Peyer's patch (tissue), 4 donors: ENCODE measurements around the gene RNF187. TPM values are rescaled to one million over a fixed set of nuclear protein-coding genes. Genes with fewer than 3 reads are reported as not detected.

ENCODE experiments used
- DNase-seq, 3 donors: peaks; one replicate each; pipeline ENCODE4 v3.0.0-alpha.2; 2017 to 2019
- H3K27ac ChIP-seq, 4 donors: fragments of 200-600 bp; sonication (generic); one replicate each; pipeline ENCODE4 v1.5.1; 2016 to 2019
- H3K27me3 ChIP-seq, 2 donors: fragments of 200-600 bp; sonication (generic); one replicate each; pipeline ENCODE4 v1.5.1; 2019
- H3K36me3 ChIP-seq, 3 donors: fragments of 200-600 bp; sonication (generic); one replicate each; pipeline ENCODE4 v1.5.1; 2016 to 2019
- H3K4me1 ChIP-seq, 4 donors: fragments of 200-600 bp; sonication (generic); one replicate each; pipeline ENCODE4 v1.5.1; 2016 to 2019
- H3K4me3 ChIP-seq, 4 donors: fragments of 200-600 bp; sonication (generic); 1 replicate in 3 of 4; 2 replicates in 1 of 4; pipeline ENCODE4 v1.5.1; 2016 to 2019; ENCODE audit warnings: mild to moderate bottlenecking in 1 of 4
- H3K9me3 ChIP-seq, 4 donors: fragments of 200-600 bp; sonication (generic); one replicate each; pipeline ENCODE4 v1.5.1; 2016 to 2019; ENCODE audit warnings: mild to moderate bottlenecking in 1 of 4
- POLR2A ChIP-seq, 2 donors: fragments of 450-650 bp; IDR thresholded peaks; one replicate each; pipeline ENCODE4 v1.5.1; 2017; ENCODE audit warnings: antibody characterized with exemption in 2 of 2, mild to moderate bottlenecking in 2 of 2, moderate library complexity in 2 of 2
- total RNA-seq, 4 donors: library from RNA; depleted of rRNA; stranded (reverse); fragments of >200 nt; gene quantifications; one replicate each; pipeline ENCODE4 v1.1.0, GENCODE V29; 2016
- TF ChIP-seq, protein P1 (sequence below), 6 experiments: fragments of 450-650 bp in 4 of 6; fragments of 200-600 bp in 2 of 6; sonication (generic) in 1 of 6; IDR thresholded peaks; one replicate each; pipeline ENCODE4 v1.5.1; 2017 to 2019; ENCODE audit warnings: antibody characterized with exemption in 6 of 6, mild to moderate bottlenecking in 3 of 6, moderate library complexity in 1 of 6

RNF187 gene
- total RNA-seq, 4 donors from 2014 or later: 28.9 to 38.9 (median 37.3) TPM

DNA sequence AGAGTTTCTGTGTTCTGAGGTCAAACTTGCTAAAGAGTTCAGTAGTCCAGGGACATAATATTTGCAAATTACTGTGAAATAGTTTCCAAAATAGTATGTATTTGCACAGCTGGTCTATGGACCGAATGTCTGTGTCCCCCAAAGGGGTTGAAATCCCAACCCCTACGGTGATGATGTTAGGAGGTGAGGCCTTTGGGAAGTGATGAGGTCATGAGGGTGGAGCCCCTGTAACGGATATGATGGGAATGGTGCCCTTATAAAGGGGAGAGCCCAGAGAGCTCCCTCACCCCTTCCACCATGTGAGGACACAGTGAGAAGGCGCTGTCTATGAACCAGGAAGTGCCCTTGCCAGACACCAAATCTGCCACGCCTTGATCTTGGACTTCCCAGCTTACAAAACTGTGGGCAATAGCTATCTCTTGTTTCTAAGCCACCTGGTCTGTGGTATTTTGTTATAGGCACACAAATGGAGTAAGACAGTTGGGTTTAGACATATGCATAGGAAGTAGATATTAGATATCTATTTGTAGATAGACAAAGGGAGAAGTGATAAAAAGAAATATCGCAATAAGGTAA, 21.7 kb downstream of the RNF187 start:
- Histone ChIP-seq H3K36me3 (no peaks in the 10 kb centered on the region), H3K27ac (no peak overlapping the region), H3K4me1 (no peaks in the 10 kb centered on the region), H3K4me3 (no peak overlapping the region), H3K27me3 (no peaks in the 10 kb centered on the region), H3K9me3 (no peaks in the 10 kb centered on the region)
- peak in 1 of 3 donors; percentile 28 for DNase-seq
- no peak for TF ChIP-seq POLR2A (IDR thresholded peaks at IDR 0.05)
- TF ChIP-seq, protein P1, sequence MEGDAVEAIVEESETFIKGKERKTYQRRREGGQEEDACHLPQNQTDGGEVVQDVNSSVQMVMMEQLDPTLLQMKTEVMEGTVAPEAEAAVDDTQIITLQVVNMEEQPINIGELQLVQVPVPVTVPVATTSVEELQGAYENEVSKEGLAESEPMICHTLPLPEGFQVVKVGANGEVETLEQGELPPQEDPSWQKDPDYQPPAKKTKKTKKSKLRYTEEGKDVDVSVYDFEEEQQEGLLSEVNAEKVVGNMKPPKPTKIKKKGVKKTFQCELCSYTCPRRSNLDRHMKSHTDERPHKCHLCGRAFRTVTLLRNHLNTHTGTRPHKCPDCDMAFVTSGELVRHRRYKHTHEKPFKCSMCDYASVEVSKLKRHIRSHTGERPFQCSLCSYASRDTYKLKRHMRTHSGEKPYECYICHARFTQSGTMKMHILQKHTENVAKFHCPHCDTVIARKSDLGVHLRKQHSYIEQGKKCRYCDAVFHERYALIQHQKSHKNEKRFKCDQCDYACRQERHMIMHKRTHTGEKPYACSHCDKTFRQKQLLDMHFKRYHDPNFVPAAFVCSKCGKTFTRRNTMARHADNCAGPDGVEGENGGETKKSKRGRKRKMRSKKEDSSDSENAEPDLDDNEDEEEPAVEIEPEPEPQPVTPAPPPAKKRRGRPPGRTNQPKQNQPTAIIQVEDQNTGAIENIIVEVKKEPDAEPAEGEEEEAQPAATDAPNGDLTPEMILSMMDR (IDR thresholded peaks at IDR 0.05): no peak

DNA sequence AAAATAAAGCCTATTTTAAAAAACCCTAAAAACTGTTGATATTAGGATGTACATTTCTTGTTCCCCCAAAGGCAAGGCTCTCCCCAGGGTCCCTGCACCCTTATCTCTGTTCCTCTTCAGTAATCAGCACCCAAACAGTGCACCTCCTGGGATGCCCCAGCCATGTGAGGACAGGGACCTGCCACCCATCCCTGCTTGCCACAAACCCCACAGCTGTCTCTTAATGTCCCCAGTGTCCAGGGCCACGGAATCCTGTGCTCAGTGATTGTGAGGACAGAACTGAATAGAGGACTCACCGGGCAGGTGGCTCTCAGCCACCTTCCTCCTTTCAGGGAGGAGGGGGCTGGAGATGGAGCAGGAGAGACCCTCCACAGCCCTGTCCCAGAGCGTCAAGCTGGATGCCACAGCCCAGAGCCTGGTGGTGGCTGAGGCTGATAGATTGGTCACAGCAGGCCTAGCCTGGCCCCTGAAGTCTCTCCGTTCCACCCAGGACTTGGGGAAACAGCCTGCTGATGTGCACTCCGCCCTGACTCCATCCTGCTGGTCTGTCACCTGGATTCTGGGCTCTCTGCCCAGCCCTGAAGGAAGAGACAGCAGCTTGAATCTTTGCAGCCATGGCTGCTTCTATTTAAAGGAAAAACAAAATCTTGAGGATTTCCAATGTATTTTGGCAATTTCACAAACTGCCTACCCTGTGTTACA, 23.1 kb downstream of the RNF187 start:
- Histone ChIP-seq H3K4me3 (no peak overlapping the region), H3K36me3 (no peaks in the 10 kb centered on the region), H3K9me3 (no peaks in the 10 kb centered on the region), H3K4me1 (no peaks in the 10 kb centered on the region), H3K27me3 (no peaks in the 10 kb centered on the region), H3K27ac (no peak overlapping the region)
- DNase-seq: peak in 1 of 3 donors; percentile 27
- TF ChIP-seq POLR2A (IDR thresholded peaks at IDR 0.05): no peak
- TF ChIP-seq, protein P1 (IDR thresholded peaks at IDR 0.05): no peak

GRCh38 chr1:228510803-228511413, 23.7 kb downstream of the RNF187 start:
- no peak for DNase-seq
- Histone ChIP-seq H3K4me3 (no peak overlapping the region), H3K9me3 (no peaks in the 10 kb centered on the region), H3K4me1 (no peaks in the 10 kb centered on the region), H3K27ac (no peak overlapping the region), H3K27me3 (no peaks in the 10 kb centered on the region), H3K36me3 (no peaks in the 10 kb centered on the region)
- TF ChIP-seq, protein P1 (IDR thresholded peaks at IDR 0.05): no peak
- TF ChIP-seq POLR2A (IDR thresholded peaks at IDR 0.05): no peak

DNA sequence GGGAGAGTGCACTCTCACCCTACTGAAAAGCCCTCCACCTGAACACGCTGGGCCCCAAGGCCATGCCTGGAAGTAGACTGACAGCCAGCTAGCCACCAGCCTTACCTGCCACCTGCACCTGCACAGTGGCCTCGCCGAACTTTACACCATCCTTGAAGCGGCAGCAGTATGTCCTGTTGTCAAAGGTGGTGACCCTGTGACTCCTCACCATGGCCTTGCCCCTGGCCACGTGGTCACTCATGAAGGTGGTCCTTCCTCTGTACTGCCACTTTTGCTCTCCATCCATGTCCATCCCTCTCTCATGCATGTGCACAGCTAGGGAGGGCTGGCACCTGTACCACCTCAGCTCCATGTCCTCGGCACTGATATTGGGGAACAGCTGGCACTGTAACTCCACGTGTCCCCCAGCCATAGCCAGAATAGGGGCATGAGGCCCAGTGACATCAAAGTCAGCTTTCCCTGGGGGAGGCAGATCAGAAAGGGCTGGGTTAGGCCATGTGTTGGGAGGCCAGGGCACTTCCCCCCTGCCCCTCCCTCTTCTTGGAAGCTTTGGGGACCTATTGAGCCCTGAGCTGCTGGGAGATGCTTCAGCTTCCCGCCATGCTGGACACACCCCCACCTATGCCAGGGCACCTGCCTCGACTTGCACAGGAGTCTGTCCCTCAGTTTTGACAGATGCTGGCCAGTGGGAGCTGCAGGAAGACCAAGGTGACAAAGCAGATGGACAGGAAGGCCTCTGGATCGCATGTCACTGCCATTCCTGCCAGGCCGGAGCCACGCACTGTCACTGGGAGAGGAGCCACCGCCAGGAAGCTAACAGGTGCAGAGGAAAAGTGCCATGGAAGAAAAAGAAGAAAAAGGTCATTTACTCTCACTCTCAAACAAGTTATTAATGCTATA, 24.6 kb downstream of the RNF187 start:
- peak in 1 of 3 donors; percentile 34 for DNase-seq
- no peaks in the 10 kb centered on the region for H3K4me1 ChIP-seq
- no peaks in the 10 kb centered on the region for H3K9me3 ChIP-seq

DNA sequence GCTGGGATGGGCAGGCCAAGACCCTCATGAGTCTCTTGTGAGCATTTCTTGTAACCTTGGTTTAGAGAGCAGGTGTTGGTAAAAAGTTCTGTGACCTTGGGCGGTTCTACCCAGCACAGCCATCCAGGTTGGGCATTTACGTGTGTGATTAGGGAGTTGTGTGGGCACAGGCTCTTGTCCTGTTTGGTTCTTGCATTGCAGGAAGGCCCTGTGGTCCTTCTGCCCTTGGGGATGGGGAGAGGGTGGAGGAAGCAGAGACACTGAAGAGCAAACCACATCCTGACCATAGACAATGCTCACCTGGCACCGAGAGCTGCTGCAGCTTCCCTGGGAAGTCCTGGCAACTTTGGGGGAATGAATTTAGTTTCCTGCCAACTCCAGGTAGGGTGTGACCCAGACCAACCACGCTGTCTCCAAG, 25.6 kb downstream of the RNF187 start:
- Histone ChIP-seq H3K9me3 (no peaks in the 10 kb centered on the region), H3K27ac (no peak overlapping the region), H3K27me3 (no peaks in the 10 kb centered on the region), H3K4me3 (no peak overlapping the region), H3K4me1 (no peaks in the 10 kb centered on the region), H3K36me3 (no peaks in the 10 kb centered on the region)
- no peak for TF ChIP-seq POLR2A (IDR thresholded peaks at IDR 0.05)
- TF ChIP-seq, protein P1 (IDR thresholded peaks at IDR 0.05): no peak
- peak in 1 of 3 donors; percentile 46 for DNase-seq

More for the DNA sequence above, 24.6 kb downstream of the RNF187 start:
- no peak overlapping the region for H3K4me3 ChIP-seq
- H3K27me3 ChIP-seq: no peaks in the 10 kb centered on the region
- TF ChIP-seq POLR2A (IDR thresholded peaks at IDR 0.05): no peak
- no peaks in the 10 kb centered on the region for H3K36me3 ChIP-seq
- no peak overlapping the region for H3K27ac ChIP-seq
